Uterus (tissue), 2 donors: ENCODE data around the gene FUT3.

Source experiments
- CTCF ChIP-seq, 4 experiments: fragments of 200-600 bp in 2 of 4; fragments of 450-650 bp in 2 of 4; sonication (generic) in 2 of 4; IDR thresholded peaks; one replicate each; pipeline ENCODE4 v1.5.1; 2016 to 2019; ENCODE audit warnings: antibody characterized with exemption in 4 of 4, mild to moderate bottlenecking in 2 of 4, moderate library complexity in 1 of 4
- POLR2A ChIP-seq, 2 donors: fragments of 450-650 bp; IDR thresholded peaks; one replicate each; pipeline ENCODE4 v1.6.1; 2016; ENCODE audit warnings: antibody characterized with exemption in 2 of 2, mild to moderate bottlenecking in 1 of 2, moderate library complexity in 1 of 2

DNA sequence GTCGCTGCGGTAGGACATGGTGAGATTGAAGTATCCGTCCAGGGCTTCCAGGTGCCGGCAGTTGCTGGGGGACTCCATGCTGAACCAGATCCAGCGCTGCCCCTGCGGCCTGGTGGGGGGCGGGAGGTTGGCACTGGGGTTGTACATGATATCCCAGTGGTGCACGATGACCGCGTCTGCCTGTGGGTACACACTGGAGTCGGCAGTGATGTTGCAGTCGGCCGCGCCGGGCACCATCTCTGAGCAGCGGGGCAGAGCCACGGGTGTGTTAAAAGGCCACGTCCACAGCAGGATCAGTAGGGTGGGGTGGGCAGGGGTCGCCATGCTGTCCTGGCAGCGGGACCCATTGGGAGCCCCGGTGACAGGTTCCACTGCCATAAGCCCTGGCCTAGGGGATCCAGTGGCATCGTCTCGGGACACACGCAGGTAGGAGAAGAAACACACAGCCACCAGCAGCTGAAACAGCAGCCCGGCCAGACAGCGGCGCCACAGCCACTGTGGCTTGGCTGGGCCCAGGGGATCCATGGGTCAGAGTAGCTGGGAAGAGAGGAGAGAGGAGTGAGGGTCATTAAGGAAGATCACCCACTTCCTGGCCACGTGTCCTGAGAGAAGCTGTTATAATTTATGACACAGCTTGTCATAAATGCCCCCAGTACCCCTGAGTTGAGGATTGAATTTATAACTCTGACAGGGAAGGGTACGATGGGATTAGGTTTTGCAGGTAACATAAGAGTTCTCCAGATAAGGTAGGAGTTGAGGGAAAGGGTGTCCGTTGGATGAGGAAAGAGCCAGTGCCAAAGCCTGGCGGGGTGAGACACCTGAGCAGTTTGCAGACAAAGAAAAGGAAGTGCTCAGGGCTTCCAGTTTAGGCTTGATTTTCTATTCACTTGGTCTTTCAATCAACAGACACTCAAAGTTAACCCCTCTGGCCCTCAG, 16.2 kb upstream of the FUT3 start:
- TF ChIP-seq POLR2A (IDR thresholded peaks at IDR 0.05): no peak
- no peak for TF ChIP-seq CTCF (IDR thresholded peaks at IDR 0.05)
